HG03039 (cell line): ENCODE data around the gene GRM5.
A peak's percentile ranks its signal among the peaks of the same experiment; 100 is the strongest.
"Not testable (repeated sequence)": the region's sequence is repeated elsewhere in the genome, so short reads cannot be mapped to it uniquely, and the experiment has no call there.

Experiments used
- ATAC-seq: cut with Tn5 transposase; IDR thresholded peaks from one replicate; pipeline ENCODE4 v1.9.1; 2021; ENCODE audit warnings: mild to moderate bottlenecking, moderate library complexity; ENCODE audit not compliant: unreplicated experiment

GRM5 gene

DNA sequence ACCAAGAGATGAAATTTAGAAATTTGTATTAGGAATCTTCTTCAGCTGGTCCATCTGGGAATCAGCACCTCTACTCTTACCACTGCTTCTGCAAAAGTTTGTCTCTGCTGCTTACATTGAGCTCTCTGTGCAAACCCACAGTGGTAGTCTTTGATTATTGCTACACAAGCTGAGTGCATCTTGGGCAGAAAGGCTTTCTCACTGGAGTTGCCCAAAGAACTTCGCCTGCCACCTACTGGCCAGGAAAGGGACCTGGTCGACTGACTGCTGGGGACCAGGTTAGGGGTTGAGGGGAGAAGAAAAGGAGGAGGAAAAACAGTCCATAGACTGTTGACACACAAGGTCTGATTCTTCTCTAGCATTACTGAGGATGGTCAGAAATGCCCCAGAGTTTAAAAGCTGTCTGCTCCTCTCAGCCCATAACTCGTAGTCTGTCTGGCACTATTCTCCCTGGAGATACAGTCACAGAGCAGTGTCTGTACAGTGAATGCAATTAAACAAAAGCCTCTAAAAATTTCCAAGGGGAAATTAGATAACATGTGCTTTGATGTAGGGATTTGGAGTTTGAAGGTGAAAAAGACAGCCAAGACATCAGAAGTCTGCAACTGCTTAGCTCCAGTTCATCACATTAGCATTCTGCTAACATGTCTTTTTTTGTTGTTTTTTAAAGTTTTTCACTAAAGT, 513.3 kb downstream of the GRM5 start:
- ATAC-seq, result peak; percentile 97

DNA sequence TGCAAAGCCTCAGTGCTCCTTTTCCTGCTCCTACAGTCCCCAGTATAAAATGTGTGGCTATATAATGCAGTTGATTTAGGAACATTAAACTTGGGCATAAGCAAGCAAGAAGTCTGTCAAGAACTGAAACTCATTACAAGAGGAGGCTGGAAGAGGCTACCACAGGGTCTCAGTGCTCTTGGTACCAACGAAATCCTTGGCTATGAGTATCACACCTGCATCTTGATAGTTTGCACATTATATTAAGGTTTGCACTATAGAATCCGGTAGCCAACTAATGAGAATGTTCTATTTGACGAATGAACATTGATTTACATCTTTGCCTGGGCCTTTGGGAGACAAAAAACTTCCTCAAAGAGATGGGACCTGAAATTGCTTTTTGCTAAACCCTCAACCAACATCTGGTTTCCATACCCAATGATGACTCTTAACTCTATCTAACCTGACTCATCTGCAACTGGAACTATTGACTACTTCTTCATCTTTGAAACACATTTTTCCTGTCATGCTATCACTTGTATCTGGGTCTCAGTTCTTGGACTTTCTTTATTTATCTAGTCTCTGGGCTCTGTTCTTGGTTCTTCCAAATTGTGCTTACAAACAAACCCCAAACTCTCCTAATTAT, 521.0 kb downstream of the GRM5 start:
- ATAC-seq, result no peak

DNA sequence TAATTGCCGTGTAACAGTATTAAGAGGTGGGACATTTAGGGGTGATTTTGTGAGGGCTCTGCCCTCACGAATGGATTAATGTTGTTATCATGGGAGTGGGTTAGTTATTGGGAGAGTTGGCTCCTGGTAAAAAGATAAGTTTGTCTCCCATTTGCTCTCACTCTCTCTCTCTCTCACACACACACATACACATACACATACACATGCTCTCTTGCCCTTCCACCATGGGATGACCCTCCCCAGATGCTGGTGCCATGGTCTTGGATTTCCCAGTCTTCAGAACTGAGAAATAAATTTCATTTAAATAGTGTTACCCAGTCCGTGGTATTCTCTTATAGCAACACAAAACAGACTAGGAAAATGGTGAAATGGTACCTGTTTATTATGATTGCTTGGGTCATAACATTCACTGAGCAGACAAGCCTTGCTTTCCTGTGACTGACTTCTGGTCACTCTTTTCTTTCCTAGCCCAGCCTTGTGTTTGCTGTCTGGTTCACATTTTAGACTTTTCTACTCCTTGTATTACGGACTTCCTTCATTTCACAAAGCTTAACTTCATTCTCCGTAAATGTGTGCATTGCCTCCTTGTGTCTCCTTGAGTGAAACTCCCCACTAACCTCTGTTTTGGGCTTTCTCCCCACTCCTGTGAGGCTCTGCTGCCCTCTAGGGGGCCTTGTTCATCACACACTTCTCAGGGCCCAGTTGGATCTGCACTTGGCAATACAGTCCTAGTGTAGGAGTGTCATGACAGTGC, 521.7 kb downstream of the GRM5 start:
- peak; percentile 98 for ATAC-seq

DNA sequence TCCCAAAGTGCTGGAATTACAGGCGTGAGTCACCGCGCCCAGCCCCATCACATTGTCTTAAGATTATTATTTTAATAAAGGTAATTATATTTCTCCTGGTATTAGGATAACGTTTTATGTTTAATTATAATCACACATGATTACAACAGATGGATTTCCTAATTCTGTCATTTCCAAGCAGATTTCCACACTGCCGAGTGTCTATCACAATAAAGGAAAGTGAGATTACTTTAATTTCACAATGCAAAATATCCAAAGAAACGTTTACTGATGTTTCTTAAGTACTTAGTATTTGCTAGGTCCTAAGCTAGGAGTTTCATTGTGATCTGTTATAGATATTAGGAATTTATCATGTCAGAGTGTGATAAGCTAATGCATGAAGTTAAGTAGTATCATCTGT, 524.8 kb downstream of the GRM5 start:
- ATAC-seq, result no peak

DNA sequence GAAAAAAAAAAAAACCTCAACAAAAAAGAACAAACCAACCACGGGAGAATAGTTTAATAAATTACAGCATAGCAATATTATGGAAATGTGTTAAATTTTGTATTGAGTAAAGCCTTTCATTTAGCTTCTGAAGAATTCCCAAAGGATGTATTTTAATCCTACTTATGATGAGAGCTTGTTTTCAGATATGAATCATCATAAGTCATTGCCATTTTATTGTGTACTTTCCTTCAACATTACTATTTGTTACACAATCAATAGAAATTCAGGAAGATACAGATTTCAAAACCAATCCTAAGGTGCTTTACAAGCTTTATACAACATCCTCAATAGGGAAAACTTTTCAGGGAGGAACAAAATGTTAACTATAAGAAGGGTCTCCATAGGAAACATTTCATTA, 527.7 kb downstream of the GRM5 start:
- ATAC-seq, result no peak

DNA sequence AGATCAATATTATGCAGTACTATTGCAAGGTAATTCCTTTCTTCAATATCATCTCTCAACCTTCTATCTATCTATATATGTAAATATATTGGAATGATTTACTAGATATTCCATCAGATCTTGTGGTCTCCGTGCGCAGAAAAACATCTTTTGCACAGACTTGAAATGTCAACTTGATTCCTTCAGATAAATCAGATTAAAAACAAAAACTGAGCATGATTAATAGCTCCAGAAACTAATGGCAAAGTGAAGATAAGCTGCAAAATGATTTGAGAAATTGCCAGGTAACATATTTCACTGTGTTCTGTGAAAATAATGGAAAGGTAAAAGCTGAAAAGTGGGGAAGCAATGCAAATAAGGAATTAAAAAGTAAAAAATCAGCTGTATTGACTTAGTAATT, 528.2 kb downstream of the GRM5 start:
- no peak for ATAC-seq

DNA sequence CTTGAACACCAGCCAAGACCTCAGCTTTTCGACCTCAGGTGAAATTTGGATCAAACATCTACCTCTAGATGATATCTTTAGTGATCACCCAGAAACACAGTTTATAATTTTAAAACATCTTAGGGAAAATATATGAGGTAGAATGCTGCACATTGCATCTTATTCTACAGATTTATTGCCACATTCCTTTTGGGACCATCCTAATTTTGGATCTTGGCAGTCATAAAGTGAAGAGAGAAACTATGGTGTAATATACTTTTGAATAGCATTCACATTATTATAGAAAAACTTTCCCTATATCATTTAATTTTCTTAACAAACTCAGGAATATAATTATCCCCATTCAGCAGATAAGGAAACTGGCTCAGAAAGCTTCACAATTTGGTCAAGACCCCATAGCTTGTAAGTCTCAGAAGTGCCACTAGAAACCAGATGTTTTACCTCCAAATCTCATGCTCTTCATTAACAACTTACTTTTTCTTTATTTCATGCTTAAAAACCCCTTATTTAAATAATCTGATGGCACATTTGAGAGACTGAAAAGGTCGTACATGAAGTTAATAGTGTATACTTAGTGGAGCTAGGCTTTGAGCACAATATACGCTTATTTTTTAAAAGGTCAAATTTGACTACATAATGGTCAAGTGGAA, 529.0 kb downstream of the GRM5 start:
- no peak for ATAC-seq

DNA sequence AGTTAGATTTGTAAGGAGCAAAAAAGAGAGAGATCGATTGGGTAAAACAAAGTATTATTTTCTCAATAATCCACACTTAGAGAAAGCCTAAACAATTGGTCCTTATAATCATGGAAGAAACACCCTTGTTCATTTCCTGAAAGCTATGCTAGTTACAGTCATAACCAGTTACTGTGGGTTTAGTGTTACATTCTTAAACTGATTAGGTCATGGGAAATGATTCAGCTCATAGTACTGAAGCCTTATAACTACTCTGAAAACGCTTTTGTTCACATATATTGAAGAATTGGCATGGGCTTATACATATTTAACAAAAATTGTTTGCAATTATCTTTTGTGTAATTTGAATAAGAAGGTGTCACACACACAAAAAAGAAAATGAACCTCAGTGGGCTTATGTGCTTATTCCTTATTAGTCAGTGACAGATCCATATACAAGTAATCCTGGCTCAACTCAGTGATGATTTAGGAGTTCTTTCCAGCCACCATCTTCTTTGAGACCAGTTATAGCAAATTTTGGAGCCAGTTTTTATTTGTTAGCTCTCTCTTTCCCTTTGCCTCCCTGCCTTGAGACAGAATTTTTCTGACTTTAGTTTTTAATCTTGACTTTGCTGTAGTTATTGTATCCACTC, 529.8 kb downstream of the GRM5 start:
- peak; percentile 92 for ATAC-seq

DNA sequence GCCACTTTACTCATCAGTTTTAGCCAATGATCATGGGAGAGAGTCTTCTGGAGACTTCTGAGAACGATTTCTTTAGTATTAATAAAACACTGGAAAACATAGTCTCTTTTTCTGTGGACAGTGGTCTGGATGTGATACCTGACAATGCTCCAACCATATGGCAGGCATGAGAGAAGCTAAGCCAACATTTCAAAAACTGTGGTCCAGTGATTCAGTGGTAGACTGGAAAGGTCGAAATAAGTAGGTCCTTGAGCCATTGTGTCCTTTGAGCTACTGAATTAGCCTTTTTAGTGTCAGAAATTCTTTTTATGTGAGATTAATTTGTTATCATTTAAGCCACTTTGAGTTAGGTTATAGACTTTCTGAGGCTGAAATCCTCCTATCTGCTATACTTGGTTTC, 530.5 kb downstream of the GRM5 start:
- no peak for ATAC-seq

DNA sequence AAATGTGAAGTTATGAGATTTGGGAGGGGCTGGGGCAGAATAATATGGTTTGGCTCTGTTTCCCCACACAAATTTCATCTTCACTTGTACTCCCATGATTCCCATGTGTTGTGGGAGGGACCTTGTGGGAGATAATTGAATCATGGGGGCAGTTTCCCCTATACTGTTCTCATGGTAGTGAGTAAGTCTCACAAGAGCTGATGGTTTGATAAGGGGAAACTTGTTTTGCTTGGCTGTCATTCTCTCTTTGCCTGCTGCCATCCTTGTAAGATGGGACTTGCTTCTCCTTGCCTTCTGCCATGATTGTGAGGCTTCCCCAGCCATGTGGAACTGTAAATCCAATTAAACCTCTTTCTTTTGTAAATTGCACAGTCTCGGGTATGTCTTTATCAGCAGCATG, 531.1 kb downstream of the GRM5 start:
- not testable (repeated sequence) for ATAC-seq

DNA sequence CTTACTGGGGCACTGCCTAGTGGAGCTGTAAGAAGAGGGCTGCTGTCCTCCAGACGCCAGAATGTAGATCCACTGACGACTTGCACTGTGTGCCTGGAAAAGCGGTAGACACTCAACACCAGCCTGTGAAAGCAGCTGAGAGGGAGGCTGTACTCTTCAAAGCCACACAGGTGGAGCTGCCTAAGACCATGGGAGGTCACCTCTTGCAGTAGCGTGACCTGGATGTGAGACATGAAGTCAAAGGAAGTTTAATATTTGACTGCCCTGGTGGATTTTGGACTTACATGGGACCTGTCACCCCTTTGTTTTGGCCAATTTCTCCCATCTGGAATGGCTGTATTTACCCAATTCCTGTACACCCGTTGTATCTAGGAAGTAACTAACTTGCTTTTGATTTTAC, 531.6 kb downstream of the GRM5 start:
- no peak for ATAC-seq

DNA sequence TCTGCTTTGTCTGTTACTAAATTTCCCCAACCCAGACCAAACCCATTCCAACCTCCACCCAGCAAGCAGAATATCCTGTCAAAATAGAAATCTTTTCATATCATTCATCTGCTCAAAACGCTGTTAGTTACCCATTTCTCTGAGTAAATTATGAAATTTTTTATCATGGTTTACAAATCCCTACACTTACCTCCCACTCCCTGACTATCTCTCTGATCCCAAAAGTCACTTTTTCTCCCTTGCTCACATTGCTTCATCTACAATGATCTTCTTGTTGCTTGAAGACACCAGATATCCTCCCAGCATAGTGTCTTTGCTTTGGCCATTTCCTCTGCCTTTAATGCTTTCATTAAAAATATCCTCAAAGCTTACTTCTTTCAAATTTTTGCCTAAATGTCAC, 532.8 kb downstream of the GRM5 start:
- ATAC-seq, result no peak

DNA sequence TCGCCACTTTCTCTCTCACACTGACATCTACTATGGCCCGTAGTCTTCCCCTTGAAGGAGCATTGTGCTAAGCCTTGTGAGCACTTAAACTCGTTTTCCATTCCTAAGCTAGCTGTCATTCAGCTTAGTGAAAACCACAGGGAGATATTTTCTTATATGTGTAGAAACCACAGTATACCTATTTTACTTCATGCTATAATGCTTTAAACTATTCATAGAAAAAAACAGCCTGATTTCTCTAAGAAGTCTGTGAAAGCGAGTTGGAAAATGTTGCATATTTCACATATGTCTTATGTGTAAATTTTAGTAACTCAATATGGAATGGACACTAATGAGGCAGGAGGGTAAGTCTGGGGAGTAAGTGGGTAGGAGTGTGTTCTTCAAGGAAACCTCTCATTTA, 534.0 kb downstream of the GRM5 start:
- ATAC-seq, result no peak

DNA sequence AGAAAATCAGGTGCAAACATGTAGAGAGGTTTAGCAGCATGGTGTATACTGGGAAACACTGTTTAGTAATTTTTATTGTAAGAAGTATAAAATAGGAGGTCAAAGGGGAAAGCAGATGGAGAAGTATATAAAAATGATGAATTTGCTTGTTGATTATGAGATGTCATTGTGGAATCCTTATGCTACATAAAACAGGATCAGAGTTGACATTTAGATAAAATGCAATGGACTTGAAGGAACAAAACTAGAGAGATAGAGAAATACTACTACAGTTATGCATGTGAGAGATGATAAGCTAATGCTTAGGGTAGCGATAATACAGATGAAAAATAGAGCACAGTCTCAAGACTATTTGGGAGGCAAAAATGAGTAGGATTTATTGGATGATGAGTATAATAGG, 536.4 kb downstream of the GRM5 start:
- ATAC-seq, result no peak

DNA sequence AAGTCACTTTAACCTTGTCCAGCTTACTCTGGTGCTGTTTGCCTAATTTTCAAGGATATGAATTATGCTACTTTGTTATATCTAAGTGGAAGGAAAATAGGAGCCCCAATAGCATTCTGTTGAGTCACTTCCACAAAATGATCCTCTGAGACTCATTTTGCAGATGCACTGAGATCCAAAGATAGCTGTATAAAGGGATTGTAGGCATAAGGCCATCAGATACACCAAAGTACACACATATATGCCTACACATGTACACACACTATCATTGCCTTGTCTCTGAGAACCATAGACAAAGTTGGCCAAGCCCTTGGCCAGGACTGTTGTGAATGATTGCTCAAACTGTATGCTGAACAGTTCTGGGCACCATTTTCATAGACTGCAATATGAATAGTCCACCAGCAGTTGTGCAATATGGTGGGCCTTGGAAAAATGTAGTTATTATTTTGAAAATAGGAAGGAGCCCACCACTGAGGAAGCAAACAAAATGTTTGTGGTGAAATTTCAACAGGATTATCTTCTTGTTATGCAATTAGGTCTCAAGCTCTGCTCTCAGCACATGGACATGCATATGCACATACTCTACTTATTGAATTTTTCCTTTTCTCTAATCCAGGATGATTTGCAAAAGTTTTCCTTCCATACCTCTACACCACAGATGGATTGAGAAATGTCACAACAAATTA, 542.3 kb downstream of the GRM5 start:
- no peak for ATAC-seq

DNA sequence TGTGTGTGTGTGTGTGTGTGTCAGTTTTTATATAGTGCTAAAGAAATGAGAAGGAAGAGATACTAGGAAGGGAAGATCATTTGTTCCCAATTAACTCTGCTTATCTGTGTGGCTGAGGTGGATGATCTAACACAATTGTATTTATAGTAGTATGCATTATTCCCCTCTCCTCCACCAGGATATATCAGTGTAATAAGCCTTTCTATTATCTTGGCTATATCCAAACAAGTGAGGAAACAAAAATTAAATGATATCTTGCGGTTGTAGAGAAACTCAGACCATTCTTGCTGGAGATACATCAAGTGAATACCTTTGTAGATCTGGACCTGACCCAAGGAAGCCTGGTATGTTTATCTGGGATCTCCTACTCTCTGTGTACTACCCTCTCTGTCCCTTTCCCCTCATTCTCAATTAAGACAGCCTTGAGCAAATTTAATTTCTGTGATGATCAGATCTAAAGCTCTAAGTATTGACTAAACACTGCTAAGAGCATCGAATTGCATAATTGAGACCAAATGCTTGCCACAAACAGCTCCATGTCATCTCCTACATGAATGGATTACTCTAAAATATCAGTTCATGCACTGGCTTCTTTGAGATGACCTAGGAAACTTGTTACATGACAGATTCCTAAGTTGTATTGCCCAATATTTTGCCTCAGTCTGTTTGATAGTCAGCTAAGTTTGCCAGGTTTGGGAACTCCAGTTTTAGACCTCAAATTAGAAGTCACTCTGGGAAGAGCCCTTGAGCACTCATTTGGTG, 543.0 kb downstream of the GRM5 start:
- no peak for ATAC-seq

DNA sequence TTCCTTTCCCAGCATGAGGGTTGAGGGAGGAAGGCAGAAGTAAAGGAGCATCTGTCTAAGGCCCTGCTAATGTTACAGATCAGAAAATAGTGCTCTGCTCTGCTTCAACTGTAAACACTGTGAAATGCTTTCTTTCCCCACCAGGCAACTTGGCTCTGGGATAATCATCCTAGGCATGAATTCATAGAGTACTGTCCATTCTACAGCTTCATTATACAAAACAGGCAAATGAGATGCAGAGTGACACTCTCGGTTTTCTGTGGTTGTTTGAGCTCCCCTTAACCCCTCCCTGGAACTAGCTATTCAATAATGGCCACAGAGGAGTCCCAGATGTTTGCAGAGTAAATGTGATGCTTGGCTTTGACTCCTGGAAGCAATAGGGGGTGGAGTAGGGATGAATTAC, 544.0 kb downstream of the GRM5 start:
- no peak for ATAC-seq

DNA sequence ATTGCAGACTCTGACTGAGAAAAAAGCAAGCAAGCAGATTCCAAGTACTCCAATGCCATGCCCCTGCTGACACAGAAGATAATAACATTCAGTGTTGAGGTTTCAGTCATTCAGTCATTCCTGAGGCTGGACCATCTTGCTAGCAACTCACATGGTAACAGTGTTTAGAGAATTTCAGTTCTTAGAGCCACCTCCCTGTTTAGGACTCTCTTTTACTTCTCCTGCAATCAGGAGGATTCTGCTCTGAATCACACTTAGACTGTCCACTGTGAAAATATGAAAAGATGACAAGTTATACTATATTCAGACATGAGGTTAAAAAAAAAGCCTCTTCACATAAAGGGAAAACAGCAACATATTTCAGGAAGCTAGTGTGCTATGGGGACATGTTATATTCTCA, 544.4 kb downstream of the GRM5 start:
- no peak for ATAC-seq

DNA sequence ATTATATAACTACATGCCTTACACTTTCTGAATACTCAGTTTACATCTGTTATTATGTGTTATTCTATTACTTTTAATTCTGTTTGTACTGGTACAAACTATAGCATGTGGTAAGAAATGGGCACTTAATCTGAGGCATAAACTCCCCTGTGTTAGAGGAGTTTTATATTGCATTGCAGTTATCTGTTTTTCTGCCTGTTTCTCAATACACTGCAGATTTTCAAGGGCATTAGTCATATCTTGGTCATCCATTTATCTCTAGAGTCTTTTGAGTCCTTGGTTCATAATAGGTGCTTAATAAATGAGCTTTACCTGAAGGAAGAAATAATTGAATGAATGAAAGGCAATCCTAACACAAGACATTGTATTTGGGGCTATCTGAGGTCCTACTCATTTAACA, 545.4 kb downstream of the GRM5 start:
- no peak for ATAC-seq

DNA sequence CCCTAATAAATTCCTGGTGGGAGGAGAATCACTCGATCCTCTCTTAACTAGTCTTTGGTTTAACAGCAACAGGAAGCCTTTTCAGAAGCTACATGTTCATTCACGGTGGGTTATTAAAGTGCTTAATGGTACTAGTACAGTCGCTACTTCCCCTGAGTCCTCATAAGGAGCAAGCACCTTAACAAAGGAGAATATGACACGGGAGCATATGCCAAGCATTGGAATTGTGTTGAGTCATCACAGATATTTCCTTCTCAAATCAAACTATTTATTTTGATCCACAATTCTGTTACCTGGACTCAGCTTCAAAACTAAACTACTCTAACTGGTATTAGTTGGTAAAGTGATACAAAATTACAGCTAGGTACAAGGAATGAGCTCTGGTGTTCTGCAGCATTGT, 550.8 kb downstream of the GRM5 start:
- ATAC-seq, result no peak
